ENCODE measurements around the gene SYNE1. TPM values are rescaled to one million over a fixed set of nuclear protein-coding genes. Genes with fewer than 3 reads are reported as not detected.
"Not testable (repeated sequence)": the region's sequence is repeated elsewhere in the genome, so short reads cannot be mapped to it uniquely, and the experiment has no call there.

SYNE1 gene
- total and polyA plus RNA-seq, 11 donors, result 25.0 to 178 (median 112) TPM

DNA sequence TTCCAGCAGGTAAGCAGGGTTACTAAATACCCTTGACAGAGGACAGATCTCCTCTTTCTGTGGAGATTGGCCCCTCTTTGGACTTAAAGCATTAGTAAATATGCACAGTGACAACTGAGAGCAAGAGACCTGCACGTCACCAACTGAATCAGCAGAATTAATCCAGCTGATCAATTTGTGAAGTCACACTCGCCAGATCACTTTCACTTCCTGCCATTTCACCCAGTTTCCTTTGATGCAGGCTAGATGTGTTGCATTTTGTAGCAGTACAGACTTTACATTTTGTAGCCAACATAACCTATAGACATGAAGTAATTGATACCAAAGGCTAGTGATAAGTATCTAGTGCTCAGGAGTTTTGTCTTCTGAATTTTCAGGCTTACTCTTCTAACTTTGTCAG, 11.9 kb downstream of the SYNE1 start:
- ATAC-seq, result no peak
- intact Hi-C loops (cut with DNase I), result no loop called here

GRCh38 chr6:152614776-152615175, 22.4 kb downstream of the SYNE1 start:
- intact Hi-C loops (cut with DNase I); H3K9me3 ChIP-seq; DNase-seq; H3K4me3 ChIP-seq; H3K36me3 ChIP-seq; H3K27ac ChIP-seq; ATAC-seq; H3K27me3 ChIP-seq; H3K4me1 ChIP-seq: not testable (repeated sequence)
- 88 to 98% (median 91%) methylated on average over 3 of the region's 3 CpGs for WGBS, 4 donors

More for the DNA sequence above, 11.9 kb downstream of the SYNE1 start:
- Histone ChIP-seq H3K9me3 (peaks cover 0 to 4% (median 0%) of the 10 kb centered on the region in 12 donors), H3K27ac (no peak overlapping the region), H3K27me3 (no peaks in the 10 kb centered on the region), H3K4me3 (no peak overlapping the region), H3K36me3 (peaks cover 0 to 8% (median 0%) of the 10 kb centered on the region in 9 donors), H3K4me1 (no peaks in the 10 kb centered on the region)
- 65 to 80% (median 73%) methylated on average over 2 of the region's 2 CpGs for WGBS, 4 donors
- TF ChIP-seq POLR2A (IDR thresholded peaks at IDR 0.05), result no peak
- DNase-seq, result no peak

- Histone ChIP-seq H3K27ac (no peak overlapping the region), H3K4me3 (no peak overlapping the region), H3K27me3 (no peaks in the 10 kb centered on the region), H3K9me3 (no peaks in the 10 kb centered on the region), H3K36me3 (no peaks in the 10 kb centered on the region), H3K4me1 (peaks cover 0 to 7% (median 0%) of the 10 kb centered on the region in 12 donors)
- ATAC-seq, result no peak
- WGBS, 4 donors, result 76 to 86% (median 85%) methylated on average over 9 to 10 of the region's 10 CpGs
- peak in 1 of 5 donors; percentile 52 for DNase-seq
- no peak for TF ChIP-seq POLR2A (IDR thresholded peaks at IDR 0.05)
- TF ChIP-seq, protein P1, sequence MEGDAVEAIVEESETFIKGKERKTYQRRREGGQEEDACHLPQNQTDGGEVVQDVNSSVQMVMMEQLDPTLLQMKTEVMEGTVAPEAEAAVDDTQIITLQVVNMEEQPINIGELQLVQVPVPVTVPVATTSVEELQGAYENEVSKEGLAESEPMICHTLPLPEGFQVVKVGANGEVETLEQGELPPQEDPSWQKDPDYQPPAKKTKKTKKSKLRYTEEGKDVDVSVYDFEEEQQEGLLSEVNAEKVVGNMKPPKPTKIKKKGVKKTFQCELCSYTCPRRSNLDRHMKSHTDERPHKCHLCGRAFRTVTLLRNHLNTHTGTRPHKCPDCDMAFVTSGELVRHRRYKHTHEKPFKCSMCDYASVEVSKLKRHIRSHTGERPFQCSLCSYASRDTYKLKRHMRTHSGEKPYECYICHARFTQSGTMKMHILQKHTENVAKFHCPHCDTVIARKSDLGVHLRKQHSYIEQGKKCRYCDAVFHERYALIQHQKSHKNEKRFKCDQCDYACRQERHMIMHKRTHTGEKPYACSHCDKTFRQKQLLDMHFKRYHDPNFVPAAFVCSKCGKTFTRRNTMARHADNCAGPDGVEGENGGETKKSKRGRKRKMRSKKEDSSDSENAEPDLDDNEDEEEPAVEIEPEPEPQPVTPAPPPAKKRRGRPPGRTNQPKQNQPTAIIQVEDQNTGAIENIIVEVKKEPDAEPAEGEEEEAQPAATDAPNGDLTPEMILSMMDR (IDR thresholded peaks at IDR 0.05), result no peak
- intact Hi-C loops (cut with DNase I), result no loop called here
Observed at GRCh38 chr6:152609125-152609670, 28.0 kb downstream of the SYNE1 start.

GRCh38 chr6:152605941-152606340, 31.2 kb downstream of the SYNE1 start:
- no peak for ATAC-seq
- 95 to 100% (median 99%) methylated on average over 2 of the region's 2 CpGs for whole genome bisulfite sequencing, 4 donors

DNA sequence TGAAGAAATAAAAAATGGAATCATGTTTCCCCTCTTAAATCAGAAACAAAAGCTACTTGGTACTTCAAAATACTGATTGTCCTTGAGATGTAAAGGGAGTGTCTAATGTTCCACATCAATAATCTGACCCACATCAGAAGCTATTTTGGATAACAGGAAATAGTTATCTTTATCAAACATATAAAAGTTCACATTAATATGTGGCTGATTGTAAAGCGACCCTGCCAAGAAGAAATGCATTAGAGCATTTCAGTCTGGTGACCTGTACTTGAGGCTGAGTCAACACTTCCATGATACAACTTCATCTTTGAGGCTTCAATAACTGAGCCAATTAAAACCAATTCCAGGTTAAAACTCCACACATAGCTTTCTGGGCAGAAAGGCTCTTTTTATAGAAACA, 31.8 kb downstream of the SYNE1 start:
- intact Hi-C loops (cut with DNase I), result no loop called here
- peaks cover 0 to 7% (median 0%) of the 10 kb centered on the region in 12 donors for H3K4me1 ChIP-seq
- peak in 2 of 4 donors; percentile 22 to 61 for ATAC-seq
- DNase-seq, result no peak
- H3K27ac ChIP-seq, result peak overlapping the region in 1 of 12 donors; percentile 24
- H3K36me3 ChIP-seq, result no peaks in the 10 kb centered on the region
- no peak overlapping the region for H3K4me3 ChIP-seq
- 45 to 71% (median 64%) methylated on average over 1 of the region's 1 CpG for WGBS, 4 donors
- no peak for TF ChIP-seq POLR2A (IDR thresholded peaks at IDR 0.05)
- TF ChIP-seq, protein P1 (IDR thresholded peaks at IDR 0.05), result no peak
- no peaks in the 10 kb centered on the region for H3K9me3 ChIP-seq
- H3K27me3 ChIP-seq, result no peaks in the 10 kb centered on the region

More at GRCh38 chr6:152605941-152606340, 31.2 kb downstream of the SYNE1 start:
- Histone ChIP-seq H3K27me3 (no peaks in the 10 kb centered on the region), H3K9me3 (no peaks in the 10 kb centered on the region), H3K36me3 (no peaks in the 10 kb centered on the region), H3K4me1 (peaks cover 0 to 7% (median 0%) of the 10 kb centered on the region in 12 donors), H3K27ac (peak overlapping the region in 2 of 12 donors; percentile 2 to 6), H3K4me3 (no peak overlapping the region)
- no peak for TF ChIP-seq POLR2A (IDR thresholded peaks at IDR 0.05)
- TF ChIP-seq, protein P1 (IDR thresholded peaks at IDR 0.05), result no peak
- intact Hi-C loops (cut with DNase I), result no loop called here
- DNase-seq, result no peak

Data from heart left ventricle (tissue), 16 donors.